Activated naive CD4-positive, alpha-beta T cell treated with anti-CD3 and anti-CD28 coated beads for 36 hours (primary cell): ENCODE results near the gene EXOG. TPM values are rescaled to one million over a fixed set of nuclear protein-coding genes. Genes with fewer than 3 reads are reported as not detected.

Source experiments
- CTCF ChIA-PET: fragments of 350-600 bp; sonication (Branson Sonifier 250); formaldehyde crosslinking; loops from one replicate; lab custom pipeline; 2021; ENCODE audit warnings: antibody characterized with exemption; lab: Charles Lee
- DNase-seq: peaks from one replicate; pipeline ENCODE4 v3.0.0-alpha.2; 2020
- H3K27ac Mint-ChIP-seq: one replicate; pipeline ENCODE4 v1.8.0; 2021; ENCODE audit warnings: mild to moderate bottlenecking, mixed read lengths
- H3K27me3 Mint-ChIP-seq: one replicate; pipeline ENCODE4 v1.8.0; 2021; ENCODE audit warnings: low read depth, mixed read lengths
- H3K36me3 Mint-ChIP-seq: one replicate; pipeline ENCODE4 v1.8.0; 2021; ENCODE audit warnings: low read depth, mixed read lengths
- H3K4me1 Mint-ChIP-seq: one replicate; pipeline ENCODE4 v1.8.0; 2021; ENCODE audit warnings: low read depth, mixed read lengths
- H3K4me3 Mint-ChIP-seq: one replicate; pipeline ENCODE4 v1.8.0; 2021; ENCODE audit warnings: mild to moderate bottlenecking, moderate library complexity, mixed read lengths
- H3K9me3 Mint-ChIP-seq: one replicate; pipeline ENCODE4 v1.8.0; 2021; ENCODE audit warnings: mixed read lengths
- intact Hi-C: fragments of 100-400 bp; cut with micrococcal nuclease; formaldehyde crosslinking; loops from one replicate; pipeline ENCODE4 v1.15.1; 2023
- total RNA-seq, 2 experiments: library from RNA; stranded (reverse); gene quantifications; one replicate each; pipeline ENCODE4 v1.2.3, GENCODE V29; 2021

The EXOG gene
- total RNA-seq, 2 experiments from 2014 or later = 15.9 to 17.3 TPM

GRCh38 chr3:38458796-38459498 lies 37.2 kb upstream of the EXOG start:
- CTCF ChIA-PET = no interaction called here
- Mint-ChIP-seq H3K4me3 (no peak overlapping the region), H3K4me1 (peaks cover 2% of the 10 kb centered on the region), H3K36me3 (peaks cover 1% of the 10 kb centered on the region), H3K9me3 (no peaks in the 10 kb centered on the region), H3K27me3 (no peaks in the 10 kb centered on the region), H3K27ac (no peak overlapping the region)
- DNase-seq = no peak
- intact Hi-C loops = no loop called here

GRCh38 chr3:38459499-38460048 lies 36.6 kb upstream of the EXOG start:
- CTCF ChIA-PET = no interaction called here
- Mint-ChIP-seq H3K27ac (no peak overlapping the region), H3K27me3 (no peaks in the 10 kb centered on the region), H3K36me3 (peaks cover 2% of the 10 kb centered on the region), H3K9me3 (no peaks in the 10 kb centered on the region), H3K4me3 (no peak overlapping the region), H3K4me1 (no peaks in the 10 kb centered on the region)
- no peak for DNase-seq
- intact Hi-C loops = no loop called here

- intact Hi-C loops = no loop called here
These were observed 35.5 kb upstream of the EXOG start for GRCh38 chr3:38460377-38461270.

DNA sequence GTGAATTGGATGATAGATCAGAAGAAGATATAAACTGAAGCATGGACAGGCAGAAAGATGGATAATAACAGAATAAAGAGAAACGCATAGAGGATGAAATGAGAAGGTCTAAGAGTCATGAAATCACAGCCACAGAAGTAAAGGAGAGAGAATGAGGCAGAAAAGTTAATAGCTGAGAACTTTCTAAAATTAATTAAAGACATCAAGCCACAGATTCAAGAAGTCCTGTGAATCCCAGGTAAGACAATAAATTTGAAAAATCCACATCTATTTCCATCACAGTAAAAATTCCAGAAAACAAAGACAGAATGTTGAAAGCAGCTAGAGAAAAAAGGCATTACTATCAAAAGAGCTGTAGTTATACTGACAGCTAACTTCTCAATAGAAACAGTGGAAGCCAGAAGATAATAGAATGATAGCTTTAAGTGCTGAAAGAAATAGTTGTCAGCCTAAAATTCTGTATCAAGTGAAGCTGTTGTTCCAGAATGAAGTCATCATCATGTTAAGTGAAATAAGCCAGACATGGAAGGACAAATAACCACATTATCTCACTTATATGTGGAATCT lies 30.5 kb upstream of the EXOG start:
- CTCF ChIA-PET = interaction anchor here (1.1 kb wide), 1 partner anchor 15 kb away, joined by 5 read pairs; no protein-coding TSS in a partner anchor
- intact Hi-C loops = no loop called here
- peaks cover 18% of the 10 kb centered on the region for H3K9me3 Mint-ChIP-seq
- no peak for DNase-seq
- no peak overlapping the region for H3K27ac Mint-ChIP-seq
- no peak overlapping the region for H3K4me3 Mint-ChIP-seq
- peaks cover 6% of the 10 kb centered on the region for H3K36me3 Mint-ChIP-seq
- H3K27me3 Mint-ChIP-seq = no peaks in the 10 kb centered on the region
- H3K4me1 Mint-ChIP-seq = no peaks in the 10 kb centered on the region

More at GRCh38 chr3:38460377-38461270, 35.5 kb upstream of the EXOG start:
- no peak for DNase-seq
- no peaks in the 10 kb centered on the region for H3K27me3 Mint-ChIP-seq
- peaks cover 1% of the 10 kb centered on the region for H3K36me3 Mint-ChIP-seq
- no peaks in the 10 kb centered on the region for H3K4me1 Mint-ChIP-seq
- H3K9me3 Mint-ChIP-seq = no peaks in the 10 kb centered on the region
- no peak overlapping the region for H3K4me3 Mint-ChIP-seq
- no peak overlapping the region for H3K27ac Mint-ChIP-seq
- CTCF ChIA-PET = no interaction called here

GRCh38 chr3:38468765-38469164 lies 27.4 kb upstream of the EXOG start:
- Mint-ChIP-seq H3K36me3 (peaks cover 6% of the 10 kb centered on the region), H3K4me3 (no peak overlapping the region), H3K4me1 (peaks cover 8% of the 10 kb centered on the region), H3K27me3 (no peaks in the 10 kb centered on the region), H3K9me3 (peaks cover 18% of the 10 kb centered on the region), H3K27ac (no peak overlapping the region)
- CTCF ChIA-PET = interaction anchor here (2.0 kb wide), 1 partner anchor 11 kb away, joined by 7 read pairs; no protein-coding TSS in a partner anchor
- DNase-seq = no peak
- intact Hi-C loops = no loop called here

DNA sequence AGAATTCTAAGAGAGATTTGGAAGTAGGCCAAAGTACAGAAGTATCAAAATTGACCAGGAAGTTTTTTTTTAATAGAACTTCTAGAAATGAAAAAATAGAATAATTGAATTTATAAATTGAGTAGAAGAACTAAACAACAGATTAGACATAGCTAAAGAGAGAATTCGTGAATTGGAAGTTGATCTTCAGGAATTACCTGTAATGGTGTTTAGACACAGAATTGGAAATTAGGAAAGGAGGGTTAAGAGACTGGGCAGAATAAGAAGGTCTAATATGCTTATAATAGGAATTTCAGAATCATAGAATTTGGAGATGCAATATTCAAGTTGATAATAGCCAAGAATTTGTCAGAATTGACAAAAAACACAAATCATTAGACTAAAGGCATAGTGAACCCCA lies 26.3 kb upstream of the EXOG start:
- Mint-ChIP-seq H3K36me3 (peaks cover 4% of the 10 kb centered on the region), H3K4me1 (peaks cover 8% of the 10 kb centered on the region), H3K27ac (no peak overlapping the region), H3K27me3 (no peaks in the 10 kb centered on the region), H3K9me3 (peaks cover 18% of the 10 kb centered on the region), H3K4me3 (no peak overlapping the region)
- CTCF ChIA-PET = interaction anchor here (0.7 to 0.9 kb wide), 3 partner anchors 124 to 674 kb away, joined by 3 to 4 read pairs (median 3); partner anchors contain the start of gene XYLB
- no peak for DNase-seq
- intact Hi-C loops = no loop called here

GRCh38 chr3:38471260-38471857 lies 24.8 kb upstream of the EXOG start:
- DNase-seq = no peak
- CTCF ChIA-PET = interaction anchor here (0.6 to 2.1 kb wide), 2 partner anchors 9 to 543 kb away, joined by 3 to 14 read pairs; no protein-coding TSS in a partner anchor
- H3K27me3 Mint-ChIP-seq = no peaks in the 10 kb centered on the region
- peaks cover 4% of the 10 kb centered on the region for H3K36me3 Mint-ChIP-seq
- peaks cover 18% of the 10 kb centered on the region for H3K9me3 Mint-ChIP-seq
- intact Hi-C loops = no loop called here
- H3K4me3 Mint-ChIP-seq = no peak overlapping the region
- H3K4me1 Mint-ChIP-seq = peaks cover 8% of the 10 kb centered on the region
- H3K27ac Mint-ChIP-seq = no peak overlapping the region

DNA sequence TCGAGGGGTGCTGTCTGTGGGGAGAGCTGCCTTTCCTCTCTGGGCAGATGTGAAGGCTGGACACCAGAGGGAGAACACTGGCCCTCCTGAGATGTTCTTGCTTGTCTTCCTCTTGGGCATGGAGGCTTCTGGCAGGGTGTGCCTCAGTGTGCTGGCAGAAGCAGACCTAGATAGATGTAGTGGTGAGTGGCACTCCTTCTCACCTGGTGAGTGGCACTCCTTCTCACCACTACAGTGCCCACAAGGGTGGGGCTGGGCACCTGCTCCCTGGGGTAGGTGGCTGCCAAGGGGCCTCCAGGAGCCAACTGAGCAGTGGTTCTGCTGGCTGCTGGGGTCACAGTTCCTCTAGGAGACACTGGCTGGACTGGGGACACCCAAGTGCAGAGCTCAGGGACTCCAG lies 23.8 kb upstream of the EXOG start:
- no peaks in the 10 kb centered on the region for H3K27me3 Mint-ChIP-seq
- intact Hi-C loops = no loop called here
- H3K36me3 Mint-ChIP-seq = peaks cover 4% of the 10 kb centered on the region
- H3K9me3 Mint-ChIP-seq = peaks cover 18% of the 10 kb centered on the region
- no peak overlapping the region for H3K4me3 Mint-ChIP-seq
- DNase-seq = no peak
- no peak overlapping the region for H3K27ac Mint-ChIP-seq
- CTCF ChIA-PET = interaction anchor here (0.6 to 2.1 kb wide), 3 partner anchors 8 to 870 kb away, joined by 3 to 14 read pairs (median 4); no protein-coding TSS in a partner anchor
- H3K4me1 Mint-ChIP-seq = peaks cover 8% of the 10 kb centered on the region

DNA sequence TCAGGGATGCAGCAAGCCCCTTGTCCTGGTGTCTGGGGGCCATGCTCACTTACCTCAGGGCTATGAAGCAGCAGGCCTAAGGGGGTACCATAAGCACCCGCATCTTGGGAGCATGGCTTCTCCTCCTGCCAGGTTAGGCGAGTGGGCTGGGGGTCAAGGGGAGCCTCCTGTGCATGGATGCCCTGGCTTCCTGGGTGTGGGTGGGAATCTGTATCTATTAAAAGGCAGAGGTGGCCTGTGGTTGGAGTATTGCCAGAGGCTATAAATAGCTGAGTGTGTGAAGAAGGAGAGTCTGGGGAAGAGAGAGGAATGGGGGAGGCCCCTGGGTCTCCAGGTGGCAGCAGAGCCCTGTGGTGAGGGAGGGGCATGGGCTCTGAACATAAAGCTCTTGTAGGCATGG lies 22.9 kb upstream of the EXOG start:
- no peaks in the 10 kb centered on the region for H3K27me3 Mint-ChIP-seq
- CTCF ChIA-PET = interaction anchor here (0.5 kb wide), 1 partner anchor 49 kb away, joined by 3 read pairs; no protein-coding TSS in a partner anchor
- peaks cover 18% of the 10 kb centered on the region for H3K9me3 Mint-ChIP-seq
- no peak overlapping the region for H3K4me3 Mint-ChIP-seq
- no peak overlapping the region for H3K27ac Mint-ChIP-seq
- DNase-seq = no peak
- H3K36me3 Mint-ChIP-seq = peaks cover 4% of the 10 kb centered on the region
- peaks cover 8% of the 10 kb centered on the region for H3K4me1 Mint-ChIP-seq
- intact Hi-C loops = no loop called here

- DNase-seq = no peak
- Mint-ChIP-seq H3K9me3 (peaks cover 4% of the 10 kb centered on the region), H3K36me3 (no peaks in the 10 kb centered on the region), H3K4me1 (peaks cover 8% of the 10 kb centered on the region), H3K27me3 (no peaks in the 10 kb centered on the region), H3K4me3 (no peak overlapping the region), H3K27ac (no peak overlapping the region)
- intact Hi-C loops = no loop called here
- CTCF ChIA-PET = no interaction called here
These were observed 21.1 kb upstream of the EXOG start for GRCh38 chr3:38474928-38475605.

DNA sequence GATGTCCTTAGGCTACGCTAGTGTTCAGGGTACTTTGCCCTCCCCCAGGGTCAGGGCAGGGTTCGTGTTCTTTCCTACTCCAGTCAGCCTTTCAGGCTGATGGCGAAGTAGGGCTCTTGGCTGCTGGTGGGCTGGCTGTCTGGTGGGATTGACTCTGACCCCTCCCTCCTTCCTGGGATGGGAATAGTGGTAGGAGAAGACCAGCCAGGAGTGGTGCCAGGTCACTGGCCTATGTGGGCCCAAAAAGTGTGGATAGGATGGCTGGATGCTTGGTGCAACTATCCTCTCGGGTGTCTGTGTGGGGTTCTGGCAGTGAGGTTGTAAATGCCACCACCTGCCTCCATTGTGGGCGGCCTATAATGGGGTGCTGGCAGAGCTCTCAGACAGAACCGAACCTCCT lies 20.4 kb upstream of the EXOG start:
- H3K27ac Mint-ChIP-seq = no peak overlapping the region
- CTCF ChIA-PET = no interaction called here
- no peaks in the 10 kb centered on the region for H3K9me3 Mint-ChIP-seq
- H3K36me3 Mint-ChIP-seq = no peaks in the 10 kb centered on the region
- intact Hi-C loops = no loop called here
- H3K4me3 Mint-ChIP-seq = no peak overlapping the region
- DNase-seq = no peak
- peaks cover 8% of the 10 kb centered on the region for H3K4me1 Mint-ChIP-seq
- H3K27me3 Mint-ChIP-seq = no peaks in the 10 kb centered on the region
